Upper lobe of left lung (tissue), 4 donors: ENCODE results near the gene CCDC57.

ENCODE experiments used
- POLR2A ChIP-seq, 4 donors: fragments of 450-650 bp; IDR thresholded peaks; one replicate each; pipeline ENCODE4 v1.5.1; 2016 to 2017; ENCODE audit warnings: antibody characterized with exemption in 4 of 4, mild to moderate bottlenecking in 2 of 4
- POLR2AphosphoS5 ChIP-seq, 2 donors: sonication (generic); formaldehyde crosslinking; IDR thresholded peaks; one replicate each; pipeline ENCODE4 v1.5.1; 2017; ENCODE audit warnings: antibody characterized with exemption in 2 of 2
- TF ChIP-seq, protein P1 (sequence below), 6 experiments: fragments of 450-650 bp in 4 of 6; fragments of 200-600 bp in 2 of 6; sonication (generic) in 2 of 6; IDR thresholded peaks; one replicate each; pipeline ENCODE4 v1.5.1; 2016 to 2019; ENCODE audit warnings: antibody characterized with exemption in 6 of 6

GRCh38 chr17:82108496-82108945 is 104.1 kb downstream of the CCDC57 start:
- TF ChIP-seq, protein P1, sequence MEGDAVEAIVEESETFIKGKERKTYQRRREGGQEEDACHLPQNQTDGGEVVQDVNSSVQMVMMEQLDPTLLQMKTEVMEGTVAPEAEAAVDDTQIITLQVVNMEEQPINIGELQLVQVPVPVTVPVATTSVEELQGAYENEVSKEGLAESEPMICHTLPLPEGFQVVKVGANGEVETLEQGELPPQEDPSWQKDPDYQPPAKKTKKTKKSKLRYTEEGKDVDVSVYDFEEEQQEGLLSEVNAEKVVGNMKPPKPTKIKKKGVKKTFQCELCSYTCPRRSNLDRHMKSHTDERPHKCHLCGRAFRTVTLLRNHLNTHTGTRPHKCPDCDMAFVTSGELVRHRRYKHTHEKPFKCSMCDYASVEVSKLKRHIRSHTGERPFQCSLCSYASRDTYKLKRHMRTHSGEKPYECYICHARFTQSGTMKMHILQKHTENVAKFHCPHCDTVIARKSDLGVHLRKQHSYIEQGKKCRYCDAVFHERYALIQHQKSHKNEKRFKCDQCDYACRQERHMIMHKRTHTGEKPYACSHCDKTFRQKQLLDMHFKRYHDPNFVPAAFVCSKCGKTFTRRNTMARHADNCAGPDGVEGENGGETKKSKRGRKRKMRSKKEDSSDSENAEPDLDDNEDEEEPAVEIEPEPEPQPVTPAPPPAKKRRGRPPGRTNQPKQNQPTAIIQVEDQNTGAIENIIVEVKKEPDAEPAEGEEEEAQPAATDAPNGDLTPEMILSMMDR (IDR thresholded peaks at IDR 0.05), result no peak
- peak in 1 of 2 donors; percentile 36 for TF ChIP-seq POLR2AphosphoS5 (IDR thresholded peaks at IDR 0.05)
- no peak for TF ChIP-seq POLR2A (IDR thresholded peaks at IDR 0.05)
